Measurements from ENCODE around the gene CCDC92.
"Not testable (repeated sequence)": the region's sequence is repeated elsewhere in the genome, so short reads cannot be mapped to it uniquely, and the experiment has no call there.

Gene CCDC92

DNA sequence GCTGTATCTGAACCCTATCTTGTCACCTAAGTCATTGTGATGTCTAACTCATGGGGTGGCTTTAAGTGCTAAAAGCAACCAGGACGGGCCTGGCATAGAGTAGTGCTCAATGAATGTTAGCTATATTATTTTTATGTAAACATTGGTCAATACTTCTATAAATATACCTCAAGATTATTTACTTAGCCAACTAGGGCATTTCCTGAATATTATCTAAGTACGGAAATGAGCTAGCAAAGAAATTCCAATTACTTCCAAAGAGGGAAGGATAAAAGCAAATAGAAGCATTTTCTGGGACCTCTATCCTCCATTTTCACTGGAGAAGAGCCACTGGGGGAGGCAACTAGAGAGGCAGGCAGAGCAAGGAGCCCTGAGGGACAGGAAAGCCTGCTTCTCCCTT, 20.6 kb downstream of the CCDC92 start:
- DNase-seq (ENCODE audit: low read depth) = no peak
- TF ChIP-seq, protein P1, sequence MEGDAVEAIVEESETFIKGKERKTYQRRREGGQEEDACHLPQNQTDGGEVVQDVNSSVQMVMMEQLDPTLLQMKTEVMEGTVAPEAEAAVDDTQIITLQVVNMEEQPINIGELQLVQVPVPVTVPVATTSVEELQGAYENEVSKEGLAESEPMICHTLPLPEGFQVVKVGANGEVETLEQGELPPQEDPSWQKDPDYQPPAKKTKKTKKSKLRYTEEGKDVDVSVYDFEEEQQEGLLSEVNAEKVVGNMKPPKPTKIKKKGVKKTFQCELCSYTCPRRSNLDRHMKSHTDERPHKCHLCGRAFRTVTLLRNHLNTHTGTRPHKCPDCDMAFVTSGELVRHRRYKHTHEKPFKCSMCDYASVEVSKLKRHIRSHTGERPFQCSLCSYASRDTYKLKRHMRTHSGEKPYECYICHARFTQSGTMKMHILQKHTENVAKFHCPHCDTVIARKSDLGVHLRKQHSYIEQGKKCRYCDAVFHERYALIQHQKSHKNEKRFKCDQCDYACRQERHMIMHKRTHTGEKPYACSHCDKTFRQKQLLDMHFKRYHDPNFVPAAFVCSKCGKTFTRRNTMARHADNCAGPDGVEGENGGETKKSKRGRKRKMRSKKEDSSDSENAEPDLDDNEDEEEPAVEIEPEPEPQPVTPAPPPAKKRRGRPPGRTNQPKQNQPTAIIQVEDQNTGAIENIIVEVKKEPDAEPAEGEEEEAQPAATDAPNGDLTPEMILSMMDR (IDR thresholded peaks at IDR 0.05; ENCODE audit: insufficient read depth, low read depth, low read length, missing control alignments) = no peak
- no peak overlapping the region for H3K4me3 ChIP-seq (ENCODE audit: low read depth, low read length)

DNA sequence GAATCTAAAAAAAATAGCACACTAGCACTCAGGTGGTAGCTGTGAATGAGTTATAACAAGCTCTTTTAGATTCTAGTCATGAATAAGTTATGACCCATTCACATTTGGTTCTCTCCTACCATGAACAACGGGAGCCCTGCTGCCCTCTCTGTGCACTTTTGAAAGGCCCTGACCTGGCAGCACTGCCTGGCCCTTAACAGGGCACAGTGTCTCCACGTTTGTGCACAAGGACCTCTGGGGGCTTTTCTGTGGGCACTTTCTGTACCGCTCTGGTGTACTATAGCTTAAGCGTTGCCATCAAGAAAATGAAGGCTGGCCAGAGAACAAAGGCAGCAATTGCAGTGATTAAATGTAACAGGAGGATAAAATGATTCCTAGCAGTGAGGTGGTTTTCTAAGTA, 21.2 kb downstream of the CCDC92 start:
- H3K4me3 ChIP-seq (ENCODE audit: low read depth, low read length) = no peak overlapping the region
- TF ChIP-seq, protein P1 (IDR thresholded peaks at IDR 0.05; ENCODE audit: insufficient read depth, low read depth, low read length, missing control alignments) = no peak
- no peak for DNase-seq (ENCODE audit: low read depth)

DNA sequence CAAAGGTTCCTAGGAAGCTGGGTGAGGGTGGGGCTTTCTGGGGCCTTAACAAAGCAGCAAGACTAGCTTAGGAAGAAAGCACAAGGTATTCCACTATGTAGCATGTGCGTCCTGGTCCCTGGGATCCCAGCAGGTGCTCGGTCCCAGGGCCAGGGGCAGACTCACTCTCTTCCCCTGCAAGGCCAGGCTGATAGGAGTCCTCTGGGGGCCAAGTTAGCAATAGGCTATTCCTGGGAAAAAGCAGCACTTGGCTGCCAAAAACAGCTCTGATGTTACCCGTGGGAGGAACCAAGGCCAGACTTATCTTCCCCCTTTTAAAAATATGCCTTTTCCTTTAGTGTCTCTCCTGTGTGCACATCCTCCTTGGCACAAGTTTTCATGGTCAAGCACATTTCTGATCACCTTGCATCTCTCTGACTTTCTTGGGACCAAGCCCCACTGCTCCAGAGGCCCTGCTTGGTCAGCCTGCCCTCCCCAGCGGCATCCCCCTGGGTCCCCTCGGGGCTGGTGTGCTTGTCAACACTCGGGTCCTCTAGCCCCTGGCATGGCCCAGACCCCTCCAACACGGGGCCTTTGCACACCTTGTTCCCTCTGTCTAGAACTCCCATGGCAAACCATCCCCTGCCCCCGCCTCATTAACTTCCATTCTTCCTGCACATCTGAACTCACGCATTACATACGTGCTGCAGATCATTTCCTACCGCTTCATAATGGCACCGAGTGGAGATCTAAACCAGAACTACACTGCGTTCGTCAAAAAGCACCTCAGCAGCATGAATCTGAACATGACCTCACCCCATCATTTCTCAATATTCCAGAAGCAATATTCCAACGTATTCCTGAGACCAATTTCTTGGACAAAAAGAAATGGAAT, 21.9 kb downstream of the CCDC92 start:
- no peak overlapping the region for H3K4me3 ChIP-seq (ENCODE audit: low read depth, low read length)
- TF ChIP-seq, protein P1 (IDR thresholded peaks at IDR 0.05; ENCODE audit: insufficient read depth, low read depth, low read length, missing control alignments) = no peak
- no peak for DNase-seq (ENCODE audit: low read depth)

GRCh38 chr12:123949770-123950165, 22.9 kb downstream of the CCDC92 start:
- no peak overlapping the region for H3K4me3 ChIP-seq (ENCODE audit: low read depth, low read length)
- no peak for DNase-seq (ENCODE audit: low read depth)
- TF ChIP-seq, protein P1 (IDR thresholded peaks at IDR 0.05; ENCODE audit: insufficient read depth, low read depth, low read length, missing control alignments) = no peak

DNA sequence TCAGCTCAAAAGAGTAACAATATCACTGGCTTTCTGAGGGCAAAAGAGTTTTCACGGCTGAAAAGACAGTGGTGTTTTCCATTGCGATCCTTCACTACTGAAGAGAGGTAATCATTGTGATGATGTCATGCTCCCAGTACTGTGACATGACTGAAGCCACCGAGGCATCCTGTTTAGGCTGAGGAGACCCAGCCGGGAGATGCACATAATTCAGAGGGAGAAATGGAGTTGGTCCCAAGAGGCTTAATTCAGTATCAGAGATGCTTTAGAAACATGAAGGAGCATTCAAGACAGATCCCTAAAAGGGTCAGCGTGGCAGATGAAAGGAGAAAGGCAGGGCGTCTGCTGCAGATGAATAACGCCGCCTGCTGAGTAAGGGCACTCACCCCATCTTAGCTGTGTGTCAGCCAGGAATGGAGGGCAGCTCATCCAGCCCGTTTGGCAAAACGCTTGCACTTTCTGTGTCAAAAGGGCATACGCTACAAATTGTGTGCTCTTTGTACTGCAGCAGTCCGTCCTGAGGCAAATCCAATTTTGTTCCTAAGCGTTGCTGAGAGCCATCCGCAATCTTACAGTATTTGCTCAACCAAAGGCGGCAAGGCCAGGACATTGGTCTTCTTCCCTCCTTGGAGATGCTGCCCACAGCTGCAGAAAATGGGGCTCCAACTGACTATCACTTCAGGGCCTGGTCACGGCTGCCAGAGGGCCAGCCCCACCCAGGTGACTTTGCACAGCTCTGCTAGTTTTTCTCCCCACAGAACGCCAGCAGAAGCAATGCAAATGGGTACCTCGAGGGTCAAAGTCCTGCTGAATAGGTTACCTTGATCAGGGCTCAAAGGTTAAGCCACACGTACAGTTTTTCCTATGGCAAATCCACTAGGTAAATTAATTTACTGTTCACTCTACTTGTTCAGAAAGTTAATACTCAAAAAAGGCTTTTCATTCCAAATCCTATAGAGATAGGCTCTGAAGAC, 23.5 kb downstream of the CCDC92 start:
- DNase-seq (ENCODE audit: low read depth) = no peak
- TF ChIP-seq, protein P1 (IDR thresholded peaks at IDR 0.05; ENCODE audit: insufficient read depth, low read depth, low read length, missing control alignments) = no peak
- no peak overlapping the region for H3K4me3 ChIP-seq (ENCODE audit: low read depth, low read length)

GRCh38 chr12:123948401-123948795, 24.2 kb downstream of the CCDC92 start:
- TF ChIP-seq, protein P1 (IDR thresholded peaks at IDR 0.05; ENCODE audit: insufficient read depth, low read depth, low read length, missing control alignments) = no peak
- no peak overlapping the region for H3K4me3 ChIP-seq (ENCODE audit: low read depth, low read length)
- no peak for DNase-seq (ENCODE audit: low read depth)

GRCh38 chr12:123947531-123947930, 25.1 kb downstream of the CCDC92 start:
- not testable (repeated sequence) for DNase-seq (ENCODE audit: low read depth)

DNA sequence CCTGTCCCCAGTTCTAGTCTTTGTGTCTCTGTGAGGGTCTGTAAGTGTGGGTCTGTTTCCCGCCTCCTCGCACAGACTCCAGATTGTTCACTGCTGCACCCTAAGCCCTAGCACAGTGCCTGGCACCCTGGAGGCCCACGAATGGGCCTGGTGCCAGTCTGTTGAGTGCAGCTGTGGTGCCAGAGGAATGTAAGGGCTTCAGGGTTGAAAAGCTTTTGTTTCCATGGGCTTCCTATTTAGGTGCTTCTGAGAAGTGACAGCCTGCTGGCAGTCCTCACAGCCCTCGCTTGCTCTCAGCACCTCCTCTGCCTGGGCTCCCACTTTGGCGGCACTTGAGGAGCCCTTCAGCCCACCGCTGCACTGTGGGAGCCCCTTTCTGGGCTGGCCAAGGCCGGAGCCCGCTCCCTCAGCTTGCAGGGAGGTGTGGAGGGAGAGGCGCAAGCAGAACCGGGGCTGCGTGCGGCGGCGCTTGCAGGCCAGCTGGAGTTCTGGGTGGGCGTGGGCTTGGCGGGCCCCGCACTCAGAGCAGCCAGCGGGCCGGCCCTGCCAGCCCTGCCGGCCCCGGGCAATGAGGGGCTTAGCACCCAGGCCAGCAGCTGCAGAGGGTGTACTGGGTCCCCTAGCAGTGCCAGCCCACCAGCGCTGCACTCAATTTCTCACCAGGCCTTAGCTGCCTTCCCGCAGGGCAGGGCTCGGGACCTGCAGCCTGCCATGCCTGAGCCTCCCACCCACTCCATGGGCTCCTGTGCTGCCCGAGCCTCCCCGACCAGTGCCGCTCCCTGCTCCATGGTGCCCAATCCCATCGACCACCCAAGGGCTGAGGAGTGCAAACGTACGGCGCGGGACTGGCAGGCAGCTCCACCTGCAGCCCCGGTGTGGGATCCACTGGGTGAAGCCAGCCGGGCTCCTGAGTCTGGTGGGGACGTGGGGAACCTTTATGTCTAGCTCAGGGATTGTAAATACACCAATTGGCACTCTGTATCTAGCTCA, 25.8 kb downstream of the CCDC92 start:
- not testable (repeated sequence) for DNase-seq (ENCODE audit: low read depth)

More at GRCh38 chr12:123947531-123947930, 25.1 kb downstream of the CCDC92 start:
- not testable (repeated sequence) for H3K4me3 ChIP-seq (ENCODE audit: low read depth, low read length)

More for the DNA sequence above, 25.8 kb downstream of the CCDC92 start:
- H3K4me3 ChIP-seq (ENCODE audit: low read depth, low read length) = not testable (repeated sequence)

All from GM12865 (cell line).